HEK293T (cell line): ENCODE measurements around the gene GABPB1.

Experiments
- CTCF ChIA-PET: fragments of 350-600 bp; formaldehyde crosslinking; extraction: SDS; loops from one replicate; lab custom pipeline; 2021; ENCODE audit warnings: antibody characterized with exemption, inconsistent platforms; lab: Yijun Ruan, JAX
- POLR2A ChIA-PET: fragments of 350-600 bp; formaldehyde crosslinking; extraction: SDS; loops from one replicate; lab custom pipeline; 2020; ENCODE audit warnings: antibody characterized with exemption, inconsistent platforms; lab: Yijun Ruan, JAX
- DNase-seq: peaks from one replicate; pipeline ENCODE4 v3.0.0; 2012; ENCODE audit warnings: mixed read lengths; ENCODE audit errors: extremely low spot score
- ARNT ChIP-seq: fragments of 450-650 bp; IDR thresholded peaks from 2 replicates; pipeline ENCODE4 v1.6.1; 2017; ENCODE audit warnings: mild to moderate bottlenecking
- BHLHE40 ChIP-seq: fragments of 450-650 bp; IDR thresholded peaks from 2 replicates; pipeline ENCODE4 v1.6.1; 2016; ENCODE audit warnings: mild to moderate bottlenecking, moderate library complexity, borderline replicate concordance
- CTBP1 ChIP-seq: fragments of 450-650 bp; IDR thresholded peaks from 2 replicates; pipeline ENCODE4 v1.6.1; 2016; ENCODE audit warnings: borderline replicate concordance
- ELF4 ChIP-seq: fragments of 450-650 bp; IDR thresholded peaks from 2 replicates; pipeline ENCODE4 v1.6.1; 2017; ENCODE audit warnings: antibody characterized with exemption
- FOXA1 ChIP-seq: fragments of 450-650 bp; IDR thresholded peaks from 2 replicates; pipeline ENCODE4 v1.6.1; 2016; ENCODE audit warnings: mild to moderate bottlenecking
- FOXK2 ChIP-seq: fragments of 450-650 bp; IDR thresholded peaks from 2 replicates; pipeline ENCODE4 v1.6.1; 2016; ENCODE audit warnings: mild to moderate bottlenecking
- FOXM1 ChIP-seq: fragments of 450-650 bp; IDR thresholded peaks from 2 replicates; pipeline ENCODE4 v1.6.1; 2017; ENCODE audit warnings: mild to moderate bottlenecking, borderline replicate concordance
- HDGF ChIP-seq: fragments of 450-650 bp; IDR thresholded peaks from 2 replicates; pipeline ENCODE4 v1.6.1; 2017; ENCODE audit warnings: antibody characterized with exemption, borderline replicate concordance
- L3MBTL2 ChIP-seq: fragments of 450-650 bp; conservative IDR thresholded peaks from 2 replicates; pipeline ENCODE4 v1.6.1; 2016; ENCODE audit warnings: mild to moderate bottlenecking
- LEF1 ChIP-seq: fragments of 450-650 bp; IDR thresholded peaks from 2 replicates; pipeline ENCODE4 v1.6.1; 2017; ENCODE audit warnings: mild to moderate bottlenecking, borderline replicate concordance
- NFRKB ChIP-seq: fragments of 450-650 bp; IDR thresholded peaks from 2 replicates; pipeline ENCODE4 v1.6.1; 2016; ENCODE audit warnings: mild to moderate bottlenecking, moderate library complexity
- SP1 ChIP-seq: fragments of 450-650 bp; IDR thresholded peaks from 2 replicates; pipeline ENCODE4 v1.6.1; 2017
- SUZ12 ChIP-seq: fragments of 450-650 bp; IDR thresholded peaks from 2 replicates; pipeline ENCODE4 v1.6.1; 2016; ENCODE audit warnings: mild to moderate bottlenecking
- TARDBP ChIP-seq: fragments of 450-650 bp; IDR thresholded peaks from 2 replicates; pipeline ENCODE4 v1.6.1; 2016
- ZNF384 ChIP-seq: fragments of 450-650 bp; IDR thresholded peaks from 2 replicates; pipeline ENCODE4 v1.6.1; 2016
- TF ChIP-seq, protein P1 (sequence below): fragments of 450-650 bp; IDR thresholded peaks from 2 replicates; pipeline ENCODE4 v1.6.1; 2016

GABPB1 gene

DNA sequence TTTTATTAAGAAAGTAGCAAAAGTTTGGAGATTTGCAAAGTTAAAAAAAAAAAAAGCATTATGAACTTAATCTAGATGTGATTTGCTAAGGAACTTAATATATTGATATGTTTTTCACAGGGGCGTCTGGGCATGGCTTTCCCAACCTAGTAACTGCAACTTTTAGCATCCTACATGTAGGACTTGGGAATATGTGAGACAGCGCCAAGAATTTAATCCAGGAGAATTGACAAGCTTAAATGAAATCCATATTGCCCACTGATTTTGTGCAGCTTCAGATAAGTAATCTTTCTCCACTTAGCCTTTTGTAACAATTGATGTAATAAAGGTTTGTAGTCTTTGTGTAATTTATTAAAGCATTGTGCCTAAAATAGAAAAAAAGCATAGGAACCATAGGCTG is 982 bp upstream of the GABPB1 start:
- no peak for DNase-seq
- ChIA-PET POLR2A (interaction anchor here (0.8 to 2.4 kb wide), 13 partner anchors 9 to 174 kb away, joined by 3 to 18 read pairs (median 4); partner anchors contain the start of genes SLC27A2 and USP8), CTCF (no interaction called here)

GRCh38 chr15:50355619-50355905 is 564 bp upstream of the GABPB1 start:
- ChIA-PET POLR2A (interaction anchor here (0.7 to 2.5 kb wide), 20 partner anchors 7 to 554 kb away, joined by 3 to 18 read pairs (median 4); partner anchors contain the start of genes AP4E1, SLC27A2 and USP8), CTCF (no interaction called here)

More for the DNA sequence above, 982 bp upstream of the GABPB1 start:
- TF ChIP-seq ARNT: no peak

DNA sequence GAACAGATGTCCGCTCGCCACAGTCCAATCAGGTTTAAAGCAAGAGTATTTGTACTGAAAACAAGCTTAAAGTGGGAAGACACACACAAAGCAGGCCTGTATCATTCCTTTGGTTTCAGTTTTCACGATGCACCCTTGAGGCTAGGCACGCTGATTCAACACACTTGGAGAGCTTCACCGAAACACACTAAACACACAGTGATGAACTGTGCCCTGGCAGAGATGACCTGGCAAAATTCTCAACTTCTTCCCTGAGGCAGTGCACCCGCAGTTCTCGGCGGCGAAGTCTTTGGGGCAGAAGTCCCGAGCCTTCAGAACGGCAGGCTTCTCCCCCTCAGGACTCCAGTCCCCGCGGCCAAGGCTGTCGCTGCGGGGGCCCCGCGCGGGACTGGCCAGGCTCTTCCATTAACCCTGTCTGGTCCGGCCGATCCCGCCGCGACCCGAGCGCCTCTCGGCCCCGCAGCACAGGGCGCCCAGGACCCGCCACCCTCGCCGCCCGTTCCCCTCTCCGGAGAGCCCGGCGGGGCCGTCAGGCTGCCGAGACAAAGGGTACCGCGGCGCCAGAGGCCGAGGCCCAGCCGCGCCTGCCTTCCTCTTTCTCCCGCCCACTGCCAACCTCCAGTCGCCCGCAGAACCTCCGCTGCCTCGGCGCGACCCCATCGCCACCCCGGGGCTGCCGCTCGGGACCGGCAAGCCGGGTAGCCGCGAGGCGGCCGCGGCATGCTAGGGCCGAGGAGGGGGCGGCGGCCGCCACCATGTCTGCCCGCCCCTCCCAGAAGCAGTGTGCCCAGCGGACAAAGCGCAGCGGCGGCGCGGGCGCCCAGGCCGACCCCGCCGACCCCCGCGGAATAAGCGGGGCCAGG is 792 bp downstream of the GABPB1 start:
- TF ChIP-seq FOXM1 (no peak), SP1 (no peak), HDGF (no peak), LEF1 (no peak), ARNT (no peak), CTBP1 (no peak), BHLHE40 (no peak), L3MBTL2 (no peak), NFRKB (no peak), TARDBP (no peak), ELF4 (no peak), SUZ12 (no peak), FOXA1 (no peak), FOXK2 (no peak), ZNF384 (no peak)
- TF ChIP-seq, protein P1, sequence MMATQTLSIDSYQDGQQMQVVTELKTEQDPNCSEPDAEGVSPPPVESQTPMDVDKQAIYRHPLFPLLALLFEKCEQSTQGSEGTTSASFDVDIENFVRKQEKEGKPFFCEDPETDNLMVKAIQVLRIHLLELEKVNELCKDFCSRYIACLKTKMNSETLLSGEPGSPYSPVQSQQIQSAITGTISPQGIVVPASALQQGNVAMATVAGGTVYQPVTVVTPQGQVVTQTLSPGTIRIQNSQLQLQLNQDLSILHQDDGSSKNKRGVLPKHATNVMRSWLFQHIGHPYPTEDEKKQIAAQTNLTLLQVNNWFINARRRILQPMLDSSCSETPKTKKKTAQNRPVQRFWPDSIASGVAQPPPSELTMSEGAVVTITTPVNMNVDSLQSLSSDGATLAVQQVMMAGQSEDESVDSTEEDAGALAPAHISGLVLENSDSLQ: no peak
- peak; percentile 15 for DNase-seq
- ChIA-PET POLR2A (interaction anchor here (0.9 to 2.5 kb wide), 11 partner anchors 7 to 555 kb away, joined by 3 to 18 read pairs (median 7); partner anchors contain the start of genes AP4E1, SLC27A2 and USP8), CTCF (no interaction called here)

More at GRCh38 chr15:50355619-50355905, 564 bp upstream of the GABPB1 start:
- DNase-seq: no peak
- TF ChIP-seq NFRKB (no peak), SUZ12 (no peak), ZNF384 (no peak), HDGF (no peak), LEF1 (no peak)

DNA sequence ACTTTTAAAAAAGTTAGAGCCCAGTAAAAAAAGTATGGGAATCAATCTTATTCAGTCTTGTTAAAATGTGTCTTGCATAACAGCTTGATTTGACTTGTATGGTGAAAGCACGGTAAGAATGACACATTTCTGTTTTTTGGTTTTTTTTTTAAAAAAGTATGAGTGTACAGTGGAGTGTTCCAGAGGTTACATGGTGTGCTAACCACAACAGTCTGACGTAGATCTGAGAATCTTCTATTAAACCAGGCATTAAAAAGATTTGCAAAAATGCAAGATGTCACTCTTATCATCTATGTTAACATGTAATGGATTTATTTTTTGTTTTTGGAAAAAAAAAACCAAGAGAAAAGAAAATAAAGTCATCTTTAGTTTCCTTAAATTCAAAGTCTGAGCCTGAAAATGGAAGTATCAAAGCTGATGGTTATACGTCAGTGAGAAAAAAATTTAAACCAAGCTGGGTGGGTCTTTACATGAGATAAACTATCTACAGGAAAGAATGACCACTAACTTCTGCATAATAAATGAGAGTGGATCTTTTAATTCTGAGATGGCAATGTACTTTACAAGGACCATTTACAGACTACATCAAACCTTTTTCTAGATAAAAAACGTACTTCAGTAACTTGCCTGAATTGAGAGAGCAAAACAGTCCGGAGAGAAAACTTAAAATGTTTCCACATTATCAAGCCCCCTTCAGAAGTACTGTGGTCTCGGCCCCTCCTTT is 1.6 kb downstream of the GABPB1 start:
- ChIA-PET POLR2A (interaction anchor here (0.9 to 2.5 kb wide), 6 partner anchors 8 to 556 kb away, joined by 3 to 18 read pairs (median 7); partner anchors contain the start of genes AP4E1 and USP8), CTCF (no interaction called here)
- DNase-seq: no peak
- TF ChIP-seq SP1 (no peak), FOXM1 (no peak), FOXA1 (no peak), CTBP1 (no peak), BHLHE40 (no peak), ELF4 (no peak), ZNF384 (no peak), LEF1 (no peak), ARNT (no peak), HDGF (no peak), TARDBP (no peak), SUZ12 (no peak), L3MBTL2 (no peak), NFRKB (no peak), FOXK2 (no peak)
- TF ChIP-seq, protein P1: no peak

DNA sequence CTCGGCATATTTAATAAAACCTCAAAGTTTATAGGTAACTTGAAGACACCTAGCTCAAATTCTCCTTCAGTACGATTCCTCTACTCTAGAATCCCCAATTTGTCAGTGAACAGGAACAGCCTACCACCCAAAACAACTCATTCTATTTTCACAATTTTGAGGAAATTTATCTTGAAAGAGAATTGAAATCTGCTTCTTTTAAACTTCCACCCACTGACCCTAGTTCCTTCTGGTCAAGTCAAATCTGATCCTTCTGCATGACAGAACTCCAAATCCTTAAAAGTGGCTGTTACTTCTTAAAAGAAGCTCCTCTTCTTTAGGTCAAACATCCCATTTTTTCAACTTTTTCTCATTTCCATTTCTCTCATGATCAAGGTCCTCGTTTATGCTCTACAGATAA is 4.4 kb downstream of the GABPB1 start:
- TF ChIP-seq SUZ12 (no peak), TARDBP (no peak), LEF1 (no peak), ARNT (no peak), HDGF (no peak), BHLHE40 (no peak), NFRKB (no peak), ELF4 (no peak), FOXK2 (no peak), L3MBTL2 (no peak), SP1 (no peak), FOXM1 (no peak), CTBP1 (no peak), FOXA1 (no peak), ZNF384 (no peak)
- TF ChIP-seq, protein P1: no peak
- ChIA-PET POLR2A (no interaction called here), CTCF (no interaction called here)
- no peak for DNase-seq

DNA sequence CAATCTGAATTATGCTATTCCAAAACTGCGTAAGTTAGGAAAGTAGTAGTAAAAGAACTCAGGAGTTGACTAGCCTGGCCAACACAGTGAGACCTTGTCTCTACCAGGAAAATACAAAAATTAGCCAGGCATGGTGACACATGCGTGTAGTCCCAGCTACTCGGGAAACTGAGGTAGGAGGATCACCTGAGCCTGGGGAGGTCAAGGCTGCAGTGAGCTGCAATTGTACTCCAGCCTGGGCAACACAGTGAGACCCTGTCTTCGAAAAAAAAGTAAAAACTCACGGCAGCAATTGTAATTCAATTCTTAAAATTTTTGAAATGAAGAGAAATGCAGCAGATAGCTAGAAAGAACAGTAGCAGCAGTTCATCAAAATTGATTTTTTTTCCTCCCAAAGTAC is 9.7 kb downstream of the GABPB1 start:
- DNase-seq: no peak
- no peak for TF ChIP-seq TARDBP
- TF ChIP-seq FOXM1: no peak
- TF ChIP-seq FOXK2: no peak
- TF ChIP-seq BHLHE40: no peak
- no peak for TF ChIP-seq HDGF
- TF ChIP-seq SP1: no peak
- TF ChIP-seq SUZ12: no peak
- no peak for TF ChIP-seq L3MBTL2
- no peak for TF ChIP-seq LEF1
- TF ChIP-seq CTBP1: no peak
- no peak for TF ChIP-seq ARNT
- no peak for TF ChIP-seq FOXA1
- TF ChIP-seq ZNF384: no peak
- no peak for TF ChIP-seq ELF4
- no peak for TF ChIP-seq NFRKB
- TF ChIP-seq, protein P1: no peak
- ChIA-PET CTCF (no interaction called here), POLR2A (interaction anchor here (1.2 kb wide), 1 partner anchor 9 kb away, joined by 3 read pairs; no protein-coding TSS in a partner anchor)
